ENCODE measurements around the gene PHACTR1.

Gene PHACTR1

GRCh38 chr6:12890171-12890790 lies 173.7 kb downstream of the PHACTR1 start:
- TF ChIP-seq YY1 (IDR thresholded peaks at IDR 0.05; ENCODE audit: low read depth): no peak
- TF ChIP-seq FOXM1 (IDR thresholded peaks at IDR 0.05; ENCODE audit: borderline replicate concordance, low read depth): no peak
- TF ChIP-seq TEAD4 (IDR thresholded peaks at IDR 0.05): no peak
- no peak for TF ChIP-seq CREB1 (IDR thresholded peaks at IDR 0.05; ENCODE audit: low read depth)
- TF ChIP-seq TCF12 (IDR thresholded peaks at IDR 0.05; ENCODE audit: low read depth): no peak
- TF ChIP-seq USF1 (IDR thresholded peaks at IDR 0.05): no peak
- no peak for TF ChIP-seq EP300 (IDR thresholded peaks at IDR 0.05; ENCODE audit: borderline replicate concordance)
- TF ChIP-seq MAX (IDR thresholded peaks at IDR 0.05): no peak
- no peak for TF ChIP-seq NFIC (IDR thresholded peaks at IDR 0.05)
- no peak for TF ChIP-seq RAD21 (IDR thresholded peaks at IDR 0.05; ENCODE audit: low read depth)
- no peak for TF ChIP-seq CEBPB (IDR thresholded peaks at IDR 0.05)
- TF ChIP-seq EGR1 (IDR thresholded peaks at IDR 0.05): no peak

- TF ChIP-seq TAF1 (IDR thresholded peaks at IDR 0.05; ENCODE audit: low read depth) (no peak), NFIC (IDR thresholded peaks at IDR 0.05) (no peak), CREB1 (IDR thresholded peaks at IDR 0.05; ENCODE audit: low read depth) (no peak), MAX (IDR thresholded peaks at IDR 0.05) (no peak), TEAD4 (IDR thresholded peaks at IDR 0.05) (no peak), USF1 (IDR thresholded peaks at IDR 0.05) (no peak), ZBTB7A (IDR thresholded peaks at IDR 0.05; ENCODE audit: low read depth) (no peak), YY1 (IDR thresholded peaks at IDR 0.05; ENCODE audit: low read depth) (no peak)
These were observed 175.0 kb downstream of the PHACTR1 start for GRCh38 chr6:12891595-12891994.

- TF ChIP-seq ZBTB7A (IDR thresholded peaks at IDR 0.05; ENCODE audit: low read depth) (no peak), RAD21 (IDR thresholded peaks at IDR 0.05; ENCODE audit: low read depth) (no peak), EGR1 (IDR thresholded peaks at IDR 0.05) (no peak), FOXM1 (IDR thresholded peaks at IDR 0.05; ENCODE audit: borderline replicate concordance, low read depth) (no peak), TEAD4 (IDR thresholded peaks at IDR 0.05) (no peak), EP300 (IDR thresholded peaks at IDR 0.05; ENCODE audit: borderline replicate concordance) (no peak), TAF1 (IDR thresholded peaks at IDR 0.05; ENCODE audit: low read depth) (no peak), USF1 (IDR thresholded peaks at IDR 0.05) (no peak)
These were observed 175.6 kb downstream of the PHACTR1 start for GRCh38 chr6:12892151-12892550.

GRCh38 chr6:12893036-12893435 lies 176.5 kb downstream of the PHACTR1 start:
- no peak for TF ChIP-seq EP300 (IDR thresholded peaks at IDR 0.05; ENCODE audit: borderline replicate concordance)
- TF ChIP-seq CEBPB (IDR thresholded peaks at IDR 0.05): no peak
- TF ChIP-seq FOXM1 (IDR thresholded peaks at IDR 0.05; ENCODE audit: borderline replicate concordance, low read depth): no peak
- TF ChIP-seq YY1 (IDR thresholded peaks at IDR 0.05; ENCODE audit: low read depth): no peak

- TF ChIP-seq USF1 (IDR thresholded peaks at IDR 0.05) (no peak), CEBPB (IDR thresholded peaks at IDR 0.05) (no peak), REST (IDR thresholded peaks at IDR 0.05; ENCODE audit: low read depth) (no peak), EP300 (IDR thresholded peaks at IDR 0.05; ENCODE audit: borderline replicate concordance) (no peak), FOXM1 (IDR thresholded peaks at IDR 0.05; ENCODE audit: borderline replicate concordance, low read depth) (no peak), RAD21 (IDR thresholded peaks at IDR 0.05; ENCODE audit: low read depth) (no peak), TCF12 (IDR thresholded peaks at IDR 0.05; ENCODE audit: low read depth) (no peak), EGR1 (IDR thresholded peaks at IDR 0.05) (no peak), YY1 (IDR thresholded peaks at IDR 0.05; ENCODE audit: low read depth) (no peak), NFIC (IDR thresholded peaks at IDR 0.05) (no peak), MAX (IDR thresholded peaks at IDR 0.05) (no peak), CREB1 (IDR thresholded peaks at IDR 0.05; ENCODE audit: low read depth) (no peak), TEAD4 (IDR thresholded peaks at IDR 0.05) (no peak), TAF1 (IDR thresholded peaks at IDR 0.05; ENCODE audit: low read depth) (no peak), ZBTB7A (IDR thresholded peaks at IDR 0.05; ENCODE audit: low read depth) (no peak)
These were observed 179.2 kb downstream of the PHACTR1 start for GRCh38 chr6:12895721-12896120.

GRCh38 chr6:12896208-12896733 lies 179.7 kb downstream of the PHACTR1 start:
- TF ChIP-seq REST (IDR thresholded peaks at IDR 0.05; ENCODE audit: low read depth): no peak
- no peak for TF ChIP-seq YY1 (IDR thresholded peaks at IDR 0.05; ENCODE audit: low read depth)
- TF ChIP-seq NFIC (IDR thresholded peaks at IDR 0.05): no peak
- no peak for TF ChIP-seq TAF1 (IDR thresholded peaks at IDR 0.05; ENCODE audit: low read depth)
- TF ChIP-seq TEAD4 (IDR thresholded peaks at IDR 0.05): no peak
- TF ChIP-seq CEBPB (IDR thresholded peaks at IDR 0.05): no peak
- no peak for TF ChIP-seq CREB1 (IDR thresholded peaks at IDR 0.05; ENCODE audit: low read depth)
- no peak for TF ChIP-seq ZBTB7A (IDR thresholded peaks at IDR 0.05; ENCODE audit: low read depth)
- TF ChIP-seq EP300 (IDR thresholded peaks at IDR 0.05; ENCODE audit: borderline replicate concordance): no peak
- TF ChIP-seq TCF12 (IDR thresholded peaks at IDR 0.05; ENCODE audit: low read depth): no peak
- TF ChIP-seq USF1 (IDR thresholded peaks at IDR 0.05): no peak
- TF ChIP-seq FOXM1 (IDR thresholded peaks at IDR 0.05; ENCODE audit: borderline replicate concordance, low read depth): no peak
- TF ChIP-seq RAD21 (IDR thresholded peaks at IDR 0.05; ENCODE audit: low read depth): no peak
- TF ChIP-seq EGR1 (IDR thresholded peaks at IDR 0.05): no peak
- TF ChIP-seq MAX (IDR thresholded peaks at IDR 0.05): no peak

Measured in Ishikawa (cell line).